Stimulated activated CD8-positive, alpha-beta memory T cell treated with anti-CD3 and anti-CD28 coated beads, Interleukin-4, amount 100 ng/mL, for 24 hours (primary cell): ENCODE measurements around the gene CYP26A1.

ENCODE experiments used
- DNase-seq: peaks from one replicate; pipeline ENCODE4 v3.0.0-alpha.2; 2020; ENCODE audit warnings: low read depth

Gene CYP26A1

DNA sequence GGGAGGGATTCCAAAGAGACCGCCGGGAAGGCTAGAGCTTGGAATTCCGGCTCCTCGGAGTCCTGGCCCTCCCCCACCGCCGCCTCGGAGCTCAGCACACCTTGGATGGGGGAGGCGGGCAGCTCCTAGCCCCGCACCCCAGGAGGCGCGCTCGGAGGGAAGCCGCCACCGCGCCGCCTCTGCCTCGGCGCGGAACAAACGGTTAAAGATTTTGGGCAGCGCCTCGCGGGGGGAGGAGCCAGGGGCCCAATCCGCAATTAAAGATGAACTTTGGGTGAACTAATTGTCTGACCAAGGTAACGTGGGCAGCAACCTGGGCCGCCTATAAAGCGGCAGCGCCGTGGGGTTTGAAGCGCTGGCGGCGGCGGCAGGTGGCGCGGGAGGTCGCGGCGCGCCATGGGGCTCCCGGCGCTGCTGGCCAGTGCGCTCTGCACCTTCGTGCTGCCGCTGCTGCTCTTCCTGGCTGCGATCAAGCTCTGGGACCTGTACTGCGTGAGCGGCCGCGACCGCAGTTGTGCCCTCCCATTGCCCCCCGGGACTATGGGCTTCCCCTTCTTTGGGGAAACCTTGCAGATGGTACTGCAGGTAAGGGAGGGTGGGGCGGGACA is at the start of gene CYP26A1:
Gene CYP26A1 (plus strand): TSS at position 355 of the 608 bp plus-strand sequence. CDS start 42 bp downstream, at position 397.
- DNase-seq = no peak

GRCh38 chr10:93026072-93026471 is 47.6 kb upstream of the CYP26A1 start:
- DNase-seq = no peak

DNA sequence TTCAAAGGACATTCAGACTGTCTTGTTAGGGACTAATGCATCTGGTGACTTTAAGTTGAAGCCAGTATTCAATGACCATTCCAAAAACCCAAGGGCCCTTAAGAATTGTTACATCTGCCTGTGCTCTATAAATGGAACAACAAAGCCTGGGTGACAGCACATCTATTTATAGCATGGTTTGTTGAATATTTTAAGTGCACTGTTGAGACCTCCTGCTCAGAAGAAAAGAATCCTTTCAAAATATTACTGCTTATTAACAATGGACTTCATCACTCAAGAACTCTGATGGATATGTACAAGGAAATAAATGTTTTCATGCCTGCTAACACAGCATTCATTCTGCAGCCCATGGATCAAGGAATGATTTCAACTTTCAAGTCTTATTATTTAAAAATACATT is 46.2 kb upstream of the CYP26A1 start:
- no peak for DNase-seq

DNA sequence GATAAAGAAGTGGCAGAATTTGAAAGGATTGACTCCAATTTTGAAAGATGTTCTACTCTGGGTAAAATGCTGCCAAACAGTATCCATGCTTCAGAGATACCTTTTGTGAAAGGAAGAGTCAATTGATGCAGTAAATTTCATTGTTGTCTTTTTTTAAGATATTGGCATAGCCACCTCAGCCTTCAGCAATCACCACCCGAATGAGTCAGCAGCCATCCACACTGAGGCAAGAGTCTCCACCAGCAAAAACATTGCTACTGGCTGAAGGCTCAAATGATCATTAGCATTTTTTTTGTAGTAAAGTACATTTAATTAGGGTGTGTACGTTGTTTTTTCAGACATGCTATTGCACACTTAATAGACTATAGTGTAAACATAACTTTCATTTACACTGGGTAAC is 44.8 kb upstream of the CYP26A1 start:
- DNase-seq = no peak

GRCh38 chr10:93030409-93030808 is 43.3 kb upstream of the CYP26A1 start:
- DNase-seq = no peak

DNA sequence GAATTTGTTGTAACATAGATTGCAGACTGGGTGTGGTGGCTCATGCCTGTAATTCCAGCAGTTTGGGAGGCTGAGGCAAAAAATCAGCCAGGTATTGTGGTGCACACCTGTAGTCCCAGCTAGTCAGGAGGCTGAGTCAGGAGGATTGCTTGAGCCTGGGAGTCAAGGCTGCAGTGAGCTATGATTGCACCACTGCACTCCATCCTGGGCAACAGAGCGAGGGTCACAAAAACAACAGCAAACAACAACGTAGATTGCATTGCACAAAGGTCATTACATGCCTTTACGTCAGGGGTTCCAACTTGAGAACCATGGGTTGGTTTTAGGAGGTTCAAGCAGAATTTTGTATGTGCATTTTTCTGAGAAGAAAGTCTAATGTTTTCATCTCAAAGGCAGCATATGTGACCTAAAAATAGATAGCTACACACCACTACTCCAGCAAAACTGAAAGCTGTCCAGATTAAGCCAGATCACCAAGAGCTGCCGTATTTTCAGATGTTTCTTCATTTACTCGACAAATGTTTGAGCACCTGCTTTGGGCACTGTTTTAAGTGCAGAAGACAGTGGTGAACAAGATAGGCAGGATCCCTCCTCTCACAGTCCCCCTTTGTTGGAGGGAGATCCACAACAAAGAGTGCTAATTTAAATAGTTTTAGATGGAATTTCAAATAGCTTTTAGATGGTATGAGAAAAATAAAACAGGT is 41.4 kb upstream of the CYP26A1 start:
- no peak for DNase-seq

- DNase-seq = no peak
Observed at GRCh38 chr10:93032809-93033137, 40.9 kb upstream of the CYP26A1 start.

DNA sequence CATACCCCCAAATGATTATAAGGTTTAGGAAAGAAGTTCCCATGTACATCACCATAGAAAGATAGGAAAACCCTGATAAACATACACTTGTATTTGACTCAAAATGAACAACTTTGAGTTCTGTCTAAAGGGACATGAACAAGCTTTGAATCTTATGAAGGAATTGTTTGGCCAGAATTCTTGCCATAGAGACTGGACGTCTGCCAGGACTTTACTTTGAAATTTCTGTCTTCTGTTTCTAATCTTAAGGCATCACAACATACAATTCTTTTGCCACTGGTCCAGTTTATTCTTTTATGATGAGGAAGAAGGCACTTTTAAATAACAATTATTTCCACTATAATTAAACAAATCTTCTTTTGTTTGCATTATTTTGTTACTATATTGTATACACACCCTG is 39.3 kb upstream of the CYP26A1 start:
- no peak for DNase-seq

- no peak for DNase-seq
Observed at GRCh38 chr10:93039110-93039509, 34.6 kb upstream of the CYP26A1 start.

DNA sequence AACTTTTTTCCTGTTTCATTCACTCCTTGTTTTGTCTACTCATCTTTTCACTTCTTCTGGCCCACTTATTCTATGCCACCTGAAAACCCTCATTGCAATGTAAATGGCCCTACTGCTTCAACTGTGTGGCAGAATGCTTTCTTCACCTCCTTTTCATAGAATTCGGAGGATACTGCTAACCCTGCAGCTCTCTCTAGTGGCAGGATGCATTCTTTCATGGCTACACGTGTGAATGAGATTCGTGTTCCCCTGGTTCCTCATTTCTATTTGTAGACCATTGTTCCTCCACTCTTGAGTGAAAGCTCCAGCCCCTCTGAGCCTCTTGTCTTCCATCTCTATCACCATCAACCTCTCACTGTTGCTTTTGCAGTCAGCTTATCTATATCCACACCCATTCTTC is 34.0 kb upstream of the CYP26A1 start:
- DNase-seq = no peak

- DNase-seq = no peak
Observed at GRCh38 chr10:93054486-93054885, 19.2 kb upstream of the CYP26A1 start.

GRCh38 chr10:93058139-93058538 is 15.6 kb upstream of the CYP26A1 start:
- DNase-seq = no peak

- DNase-seq = no peak
Observed at GRCh38 chr10:93059975-93060886, 13.5 kb upstream of the CYP26A1 start, which contains the start of gene CYP26C1. Gene CYP26C1 (plus strand): TSS chr10:93060798. CDS start chr10:93061264, 466 bp downstream.

DNA sequence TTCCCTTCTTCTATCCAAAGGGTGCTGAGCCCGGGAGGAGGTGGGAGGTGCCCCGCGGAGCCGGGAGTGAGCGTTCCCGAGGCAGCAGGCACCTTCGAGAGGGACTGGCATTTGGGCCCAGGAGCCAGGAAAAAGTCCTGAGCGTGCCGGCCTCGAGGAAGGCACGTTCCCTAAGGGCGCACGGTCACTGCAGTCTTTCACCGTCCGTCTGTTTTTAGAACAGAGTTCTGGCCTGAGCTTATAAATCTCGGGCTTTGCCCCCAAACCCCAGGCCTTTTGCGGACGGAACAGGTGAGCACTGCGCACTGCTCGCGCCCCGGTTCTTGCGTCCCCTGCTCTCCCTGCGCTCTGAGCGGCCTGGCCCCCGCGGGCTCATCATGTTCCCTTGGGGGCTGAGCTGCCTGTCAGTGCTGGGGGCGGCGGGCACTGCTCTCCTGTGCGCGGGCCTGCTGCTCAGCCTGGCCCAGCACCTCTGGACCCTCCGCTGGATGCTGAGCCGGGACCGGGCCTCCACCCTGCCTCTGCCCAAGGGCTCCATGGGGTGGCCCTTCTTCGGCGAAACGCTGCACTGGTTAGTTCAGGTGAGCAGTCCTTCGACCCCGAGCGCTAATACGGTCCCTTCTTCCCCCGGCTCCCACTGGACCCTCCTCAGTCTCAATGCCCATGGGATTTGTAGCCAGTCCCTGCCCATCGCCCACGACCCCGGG is 12.7 kb upstream of the CYP26A1 start:
- DNase-seq = no peak

DNA sequence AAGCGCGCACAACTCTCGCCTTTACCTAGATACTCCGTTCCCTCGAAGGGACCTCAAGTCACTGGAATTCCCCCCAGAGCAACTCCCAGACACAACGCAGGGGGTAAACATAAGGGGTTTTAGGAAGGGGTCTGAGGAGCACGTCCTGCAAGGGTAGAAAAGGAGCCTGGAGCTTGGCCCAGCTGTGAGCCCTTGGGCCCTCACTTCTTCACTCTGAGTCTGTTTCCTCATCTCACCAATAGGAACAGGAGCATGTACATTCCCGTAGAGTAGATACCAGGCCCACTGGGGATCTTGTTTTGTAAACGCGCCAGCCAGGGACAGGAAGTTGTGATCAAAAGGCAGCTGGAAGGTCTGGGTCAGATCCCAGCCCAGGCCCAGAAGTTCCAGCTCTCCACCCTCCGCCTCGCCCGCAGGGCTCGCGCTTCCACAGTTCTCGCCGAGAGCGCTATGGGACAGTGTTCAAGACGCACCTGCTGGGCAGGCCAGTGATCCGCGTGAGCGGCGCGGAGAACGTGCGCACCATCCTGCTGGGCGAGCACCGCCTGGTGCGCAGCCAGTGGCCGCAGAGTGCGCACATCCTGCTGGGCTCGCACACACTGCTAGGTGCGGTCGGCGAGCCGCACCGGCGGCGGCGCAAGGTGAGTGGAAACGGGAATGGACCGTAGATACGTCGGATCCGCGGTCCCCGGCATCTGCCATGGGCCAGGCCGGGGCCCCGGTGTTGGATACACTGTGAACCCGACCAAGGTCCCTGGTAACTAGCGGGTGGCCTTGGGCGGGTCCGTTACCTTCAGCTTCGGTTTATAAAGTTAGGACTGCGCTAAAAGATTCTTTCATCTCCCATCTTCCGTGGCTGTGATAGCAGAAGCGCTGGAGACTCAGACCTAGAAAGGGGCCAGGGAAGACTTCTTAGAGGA is 11.8 kb upstream of the CYP26A1 start:
- no peak for DNase-seq

GRCh38 chr10:93062514-93063143 is 11.1 kb upstream of the CYP26A1 start:
- no peak for DNase-seq

DNA sequence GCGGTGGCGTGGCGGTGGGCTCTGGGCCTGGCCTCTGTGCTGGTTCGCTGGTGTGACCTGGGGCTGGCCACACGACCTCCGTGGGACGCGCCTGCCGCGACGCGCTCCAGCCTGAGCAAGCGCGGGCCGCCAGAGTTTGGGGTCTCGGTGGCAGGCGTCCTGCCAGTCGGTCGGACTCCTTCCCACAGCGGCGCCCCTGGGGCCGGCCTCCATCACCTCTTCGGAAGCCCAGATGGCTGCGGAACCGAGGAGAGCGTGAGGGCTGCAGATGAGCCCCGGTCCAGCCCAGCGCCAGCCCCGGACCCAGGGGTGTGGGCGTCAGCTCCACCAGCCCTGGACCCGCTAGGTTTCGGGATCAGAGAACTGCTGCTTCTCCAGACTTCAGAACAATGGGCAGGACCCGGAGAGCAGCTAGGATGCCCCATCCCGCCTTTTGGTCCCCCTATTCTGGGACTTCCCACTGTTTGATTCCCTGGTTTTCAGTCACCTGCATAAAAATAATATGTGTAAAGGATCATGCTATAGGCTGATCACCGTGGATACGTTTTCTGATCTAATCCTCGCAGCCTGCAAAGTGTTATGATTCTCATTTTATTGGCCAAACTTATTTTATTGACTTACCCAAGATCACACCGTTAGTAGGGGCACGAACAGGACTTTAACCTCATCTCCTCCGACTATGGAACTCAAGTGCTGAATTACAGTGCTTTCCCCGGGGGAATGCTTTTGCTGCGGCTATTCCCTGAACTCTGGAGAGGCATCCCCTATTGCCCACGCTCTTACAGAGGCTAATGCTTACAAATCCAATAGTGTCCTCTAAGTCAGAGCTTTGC is 10.3 kb upstream of the CYP26A1 start:
- DNase-seq = no peak

DNA sequence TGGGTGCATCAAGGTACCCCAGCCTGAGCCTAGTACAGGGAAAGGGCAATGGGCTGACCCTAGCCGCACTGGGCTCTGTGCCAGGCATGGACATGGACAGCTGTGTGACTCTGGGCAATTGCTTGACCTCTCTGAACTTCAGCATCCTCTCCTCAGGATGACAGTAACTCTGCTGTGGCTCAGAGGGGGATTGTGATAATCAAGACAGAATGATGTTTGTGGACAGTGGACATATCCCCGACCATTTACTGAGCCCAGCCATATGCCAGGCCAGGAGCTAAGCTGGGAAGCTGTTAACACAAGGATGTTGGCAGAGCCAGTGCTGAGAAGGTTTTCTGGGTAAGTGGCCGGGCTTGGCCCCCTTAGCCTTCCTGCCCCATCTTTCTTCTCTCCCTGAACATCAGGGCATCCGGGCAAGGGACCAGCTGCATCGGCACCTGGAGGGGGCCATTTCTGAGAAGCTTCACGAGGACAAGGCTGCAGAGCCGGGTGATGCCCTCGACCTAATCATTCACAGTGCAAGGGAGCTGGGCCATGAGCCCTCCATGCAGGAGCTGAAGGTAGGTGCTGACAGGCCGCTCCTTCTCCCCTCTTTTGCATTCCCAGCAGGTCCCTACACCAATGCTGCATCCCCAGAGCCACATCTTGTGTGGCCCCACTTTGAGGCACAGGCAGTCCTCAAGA is 9.6 kb upstream of the CYP26A1 start:
- no peak for DNase-seq
